ENCODE data around the gene PEX11A. TPM values are rescaled to one million over a fixed set of nuclear protein-coding genes. Genes with fewer than 3 reads are reported as not detected.

PEX11A gene
- total and polyA plus RNA-seq, 2 donors (not counting 1 experiment from before 2014, with no cell fraction given), result 0.78 to 2.4 TPM

- H3K79me2 ChIP-seq (ENCODE audit: control insufficient read depth, insufficient read depth, low read length), result no peaks in the 10 kb centered on the region
- TF ChIP-seq EZH2 (IDR thresholded peaks at IDR 0.05; ENCODE audit: borderline replicate concordance, insufficient read depth, low read depth, low read length, poor library complexity, severe bottlenecking), result no peak
- TF ChIP-seq CTCF (IDR thresholded peaks at IDR 0.05), result peak; percentile 31
- peaks cover 0 to 4% (median 0%) of the 10 kb centered on the region in 3 donors for H3K9me3 ChIP-seq (ENCODE audit: control extremely low read depth in 1 of 3, control insufficient read depth in 2 of 3, insufficient read depth in 1 of 3, low read length in 2 of 3)
- WGBS (ENCODE audit: insufficient coverage), result 79% methylated on average over 12 of the region's 12 CpGs
- ChIA-PET POLR2A (no interaction called here), CTCF (no interaction called here)
- Mint-ChIP-seq H3K27me3 (peaks cover 8% of the 10 kb centered on the region), H3K4me3 (no peak overlapping the region), H3K27ac (no peak overlapping the region), H3K4me1 (no peaks in the 10 kb centered on the region), H3K9me3 (ENCODE audit: insufficient read depth) (no peaks in the 10 kb centered on the region)
- no peaks in the 10 kb centered on the region for H3K36me3 ChIP-seq (replicated peaks in 1 of 2; ENCODE audit: control extremely low read depth in 1 of 2, control insufficient read depth in 1 of 2, extremely low read depth in 1 of 2, insufficient read depth in 2 of 2, low read length in 1 of 2)
- H2AFZ ChIP-seq (ENCODE audit: insufficient read depth, low read depth, low read length, poor library complexity, severe bottlenecking), result no peak overlapping the region
- H3K9ac ChIP-seq (ENCODE audit: low read length), result no peak overlapping the region
- no peaks in the 10 kb centered on the region for H3K4me1 ChIP-seq (ENCODE audit: control insufficient read depth in 2 of 2, insufficient read depth in 2 of 2, low read length in 2 of 2)
- DNase-seq, result no peak
- H3K4me3 ChIP-seq (ENCODE audit: control extremely low read depth in 1 of 5, extremely low read depth in 1 of 5, insufficient read depth in 1 of 5, low read depth in 2 of 5, low read length in 4 of 5), result no peak overlapping the region
- intact Hi-C loops (cut with micrococcal nuclease), result no loop called here
- no peak for ATAC-seq (ENCODE audit: low read depth)
- no peaks in the 10 kb centered on the region for H3K27me3 ChIP-seq (replicated peaks in 1 of 4; ENCODE audit: control extremely low read depth in 1 of 4, control insufficient read depth in 3 of 4, insufficient read depth in 4 of 4, low read length in 3 of 4)
- H4K20me1 ChIP-seq (ENCODE audit: control insufficient read depth, insufficient read depth, low read length, poor library complexity, severe bottlenecking), result no peaks in the 10 kb centered on the region
- H3K4me2 ChIP-seq (replicated peaks; ENCODE audit: low read depth, low read length, poor library complexity, severe bottlenecking), result no peak overlapping the region
- H3K27ac ChIP-seq (ENCODE audit: low read length in 2 of 2), result no peak overlapping the region
Measured at GRCh38 chr15:89673165-89673512, 17.4 kb downstream of the PEX11A start.

DNA sequence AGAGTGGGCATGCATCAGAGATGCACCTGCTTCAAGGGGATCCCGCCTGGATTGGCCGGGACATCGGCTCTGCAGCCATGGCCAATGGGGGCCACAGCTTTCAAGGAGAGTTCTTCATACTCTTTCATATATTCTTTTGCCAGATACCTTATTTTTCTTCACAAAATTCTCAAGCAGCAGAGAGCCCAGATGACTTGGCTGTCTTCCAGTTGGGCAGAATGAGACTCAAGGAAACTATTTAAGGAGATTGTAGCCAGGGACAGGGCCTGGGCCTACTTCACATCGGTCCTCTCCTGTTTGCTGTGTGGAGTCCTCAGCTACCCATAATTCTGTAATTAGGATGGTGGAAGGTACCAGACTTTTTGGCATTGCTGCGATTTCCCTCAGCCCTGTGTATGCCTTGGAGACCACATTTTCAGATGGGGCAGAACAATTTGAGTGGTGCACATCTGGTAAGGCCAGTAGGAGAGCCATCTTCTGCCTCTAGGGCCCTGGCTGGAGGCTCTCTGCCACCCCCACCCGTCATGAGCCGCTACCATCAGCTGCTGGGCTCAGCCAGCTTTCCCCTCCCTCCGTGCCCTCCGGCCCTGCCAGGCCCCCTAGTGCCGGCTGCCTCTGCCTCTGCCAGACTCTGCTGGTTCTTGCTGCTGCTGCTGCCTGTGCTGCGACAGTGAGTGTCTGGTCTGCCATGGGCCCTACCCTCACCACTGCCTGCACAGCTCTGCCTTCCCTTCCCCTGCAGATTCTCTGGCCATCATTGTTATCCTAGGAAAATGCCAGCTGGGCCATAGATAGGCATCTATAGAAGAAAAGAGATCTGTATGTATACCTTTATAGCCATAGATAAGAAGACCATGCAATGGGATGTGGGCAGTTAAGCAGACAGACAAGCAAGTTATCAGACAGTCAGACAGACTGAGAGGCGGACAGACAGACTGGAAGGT is 18.1 kb downstream of the PEX11A start:
- H3K27me3 ChIP-seq (replicated peaks in 1 of 4; ENCODE audit: control extremely low read depth in 1 of 4, control insufficient read depth in 3 of 4, insufficient read depth in 4 of 4, low read length in 3 of 4), result no peaks in the 10 kb centered on the region

More for the DNA sequence above, 18.1 kb downstream of the PEX11A start:
- H3K9me3 Mint-ChIP-seq (ENCODE audit: insufficient read depth), result no peaks in the 10 kb centered on the region
- Histone ChIP-seq H3K4me1 (ENCODE audit: control insufficient read depth in 2 of 2, insufficient read depth in 2 of 2, low read length in 2 of 2) (no peaks in the 10 kb centered on the region), H3K79me2 (ENCODE audit: control insufficient read depth, insufficient read depth, low read length) (no peaks in the 10 kb centered on the region), H3K27ac (ENCODE audit: low read length in 2 of 2) (no peak overlapping the region), H3K9ac (ENCODE audit: low read length) (no peak overlapping the region), H3K4me2 (replicated peaks; ENCODE audit: low read depth, low read length, poor library complexity, severe bottlenecking) (no peak overlapping the region), H4K20me1 (ENCODE audit: control insufficient read depth, insufficient read depth, low read length, poor library complexity, severe bottlenecking) (no peaks in the 10 kb centered on the region), H3K9me3 (ENCODE audit: control extremely low read depth in 1 of 3, control insufficient read depth in 2 of 3, insufficient read depth in 1 of 3, low read length in 2 of 3) (peaks cover 0 to 4% (median 0%) of the 10 kb centered on the region in 3 donors), H3K4me3 (ENCODE audit: control extremely low read depth in 1 of 5, extremely low read depth in 1 of 5, insufficient read depth in 1 of 5, low read depth in 2 of 5, low read length in 4 of 5) (no peak overlapping the region), H2AFZ (ENCODE audit: insufficient read depth, low read depth, low read length, poor library complexity, severe bottlenecking) (no peak overlapping the region), H3K36me3 (replicated peaks in 1 of 2; ENCODE audit: control extremely low read depth in 1 of 2, control insufficient read depth in 1 of 2, extremely low read depth in 1 of 2, insufficient read depth in 2 of 2, low read length in 1 of 2) (no peaks in the 10 kb centered on the region)
- DNase-seq (no peak), ATAC-seq (ENCODE audit: low read depth) (no peak)
- H3K4me3 Mint-ChIP-seq, result no peak overlapping the region
- no peak for TF ChIP-seq EZH2 (IDR thresholded peaks at IDR 0.05; ENCODE audit: borderline replicate concordance, insufficient read depth, low read depth, low read length, poor library complexity, severe bottlenecking)
- TF ChIP-seq CTCF (IDR thresholded peaks at IDR 0.05), result no peak
- H3K4me1 Mint-ChIP-seq, result no peaks in the 10 kb centered on the region
- intact Hi-C loops (cut with micrococcal nuclease), result no loop called here
- H3K27me3 Mint-ChIP-seq, result peaks cover 8% of the 10 kb centered on the region
- POLR2A ChIA-PET, result no interaction called here
- WGBS (ENCODE audit: insufficient coverage), result 94% methylated on average over 11 of the region's 12 CpGs
- CTCF ChIA-PET, result no interaction called here
- H3K27ac Mint-ChIP-seq, result no peak overlapping the region
